ENCODE data around the gene THTPA.
"Not testable (repeated sequence)": the region's sequence is repeated elsewhere in the genome, so short reads cannot be mapped to it uniquely, and the experiment has no call there.

DNA sequence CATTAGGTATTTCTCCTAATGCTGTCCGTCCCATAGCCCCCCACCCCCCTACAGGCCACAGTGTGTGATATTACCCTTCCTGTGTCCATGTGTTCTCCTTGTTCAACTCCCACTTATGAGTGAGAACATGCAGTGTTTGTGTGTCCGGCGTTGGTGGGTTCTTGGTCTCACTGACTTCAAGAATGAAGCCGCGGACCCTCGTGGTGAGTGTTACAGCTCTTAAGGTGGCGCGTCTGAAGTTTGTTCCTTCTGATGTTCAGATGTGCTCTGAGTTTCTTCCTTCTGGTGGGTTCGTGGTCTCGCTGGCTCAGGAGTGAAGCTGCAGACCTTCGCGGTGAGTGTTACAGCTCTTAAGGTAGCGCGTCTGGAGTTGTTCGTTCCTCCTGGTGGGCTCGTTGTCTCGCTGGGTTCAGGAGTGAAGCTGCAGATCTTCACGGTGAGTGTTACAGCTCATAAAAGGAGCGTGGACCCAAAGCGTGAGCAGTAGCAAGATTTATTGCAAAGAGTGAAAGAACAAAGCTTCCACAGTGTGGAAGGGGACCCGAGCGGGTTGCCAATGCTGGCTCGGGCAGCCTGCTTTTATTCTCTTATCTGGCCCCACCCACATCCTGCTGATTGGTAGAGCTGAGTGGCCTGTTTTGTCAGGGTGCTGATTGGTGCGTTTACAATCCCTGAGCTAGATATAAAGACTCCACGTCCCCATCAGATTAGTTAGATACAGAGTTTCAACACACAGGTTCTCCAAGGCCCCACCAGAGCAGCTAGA lies 27.9 kb downstream of the THTPA start:
- TF ChIP-seq POLR2A (IDR thresholded peaks at IDR 0.05; ENCODE audit: low read length); GATA1 (IDR thresholded peaks at IDR 0.05; ENCODE audit: low read depth, low read length): not testable (repeated sequence)

Data from erythroblast (primary cell).